Testis (tissue), 2 donors: ENCODE data around the gene RNF151.

Experiments used
- POLR2A ChIP-seq: fragments of 450-650 bp; IDR thresholded peaks from one replicate; pipeline ENCODE4 v1.6.1; 2017; ENCODE audit warnings: antibody characterized with exemption, mild to moderate bottlenecking, moderate library complexity
- TF ChIP-seq, protein P1 (sequence below), 3 experiments: fragments of 450-650 bp in 2 of 3; fragments of 200-600 bp in 1 of 3; sonication (generic) in 1 of 3; IDR thresholded peaks; one replicate each; pipeline ENCODE4 v1.5.1; 2016 to 2019; ENCODE audit warnings: antibody characterized with exemption in 3 of 3, mild to moderate bottlenecking in 2 of 3, moderate library complexity in 1 of 3

DNA sequence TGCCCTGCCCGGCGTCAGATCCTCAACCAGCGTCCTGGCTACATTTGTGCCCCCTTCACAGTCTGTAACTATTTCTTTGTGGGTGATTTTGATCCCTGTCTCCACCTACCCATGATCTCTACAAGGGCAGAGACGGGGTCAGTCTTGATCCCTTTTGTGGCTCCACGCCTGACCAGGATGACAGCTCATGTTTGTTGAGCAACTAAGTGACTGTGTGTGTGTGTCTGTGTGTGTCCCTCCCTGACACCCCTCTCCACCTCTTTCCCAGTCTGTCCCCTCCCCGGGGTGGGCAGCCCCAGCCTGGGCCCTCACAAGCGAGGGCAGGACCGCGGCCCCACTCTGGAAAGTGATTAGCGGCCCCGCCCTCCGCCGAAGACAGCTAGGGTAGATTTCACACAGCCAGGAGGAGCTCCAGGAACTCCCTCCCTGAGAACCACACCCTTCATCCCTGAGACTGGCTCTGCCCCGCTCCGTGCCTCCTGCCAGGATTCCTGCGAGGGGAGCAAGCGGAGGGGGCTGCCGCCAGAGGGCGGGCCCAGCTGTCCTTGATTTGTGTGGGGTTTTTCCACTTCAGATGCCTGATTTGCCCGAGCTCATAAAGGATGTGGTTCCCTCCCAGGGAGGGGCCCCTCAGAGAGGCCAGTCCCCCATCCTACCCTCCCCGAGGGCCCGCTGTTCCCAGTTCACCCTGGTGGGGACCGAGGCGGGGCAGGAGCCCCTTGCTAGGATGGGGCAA is 43.2 kb upstream of the RNF151 start:
- TF ChIP-seq, protein P1, sequence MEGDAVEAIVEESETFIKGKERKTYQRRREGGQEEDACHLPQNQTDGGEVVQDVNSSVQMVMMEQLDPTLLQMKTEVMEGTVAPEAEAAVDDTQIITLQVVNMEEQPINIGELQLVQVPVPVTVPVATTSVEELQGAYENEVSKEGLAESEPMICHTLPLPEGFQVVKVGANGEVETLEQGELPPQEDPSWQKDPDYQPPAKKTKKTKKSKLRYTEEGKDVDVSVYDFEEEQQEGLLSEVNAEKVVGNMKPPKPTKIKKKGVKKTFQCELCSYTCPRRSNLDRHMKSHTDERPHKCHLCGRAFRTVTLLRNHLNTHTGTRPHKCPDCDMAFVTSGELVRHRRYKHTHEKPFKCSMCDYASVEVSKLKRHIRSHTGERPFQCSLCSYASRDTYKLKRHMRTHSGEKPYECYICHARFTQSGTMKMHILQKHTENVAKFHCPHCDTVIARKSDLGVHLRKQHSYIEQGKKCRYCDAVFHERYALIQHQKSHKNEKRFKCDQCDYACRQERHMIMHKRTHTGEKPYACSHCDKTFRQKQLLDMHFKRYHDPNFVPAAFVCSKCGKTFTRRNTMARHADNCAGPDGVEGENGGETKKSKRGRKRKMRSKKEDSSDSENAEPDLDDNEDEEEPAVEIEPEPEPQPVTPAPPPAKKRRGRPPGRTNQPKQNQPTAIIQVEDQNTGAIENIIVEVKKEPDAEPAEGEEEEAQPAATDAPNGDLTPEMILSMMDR (IDR thresholded peaks at IDR 0.05): no peak
- TF ChIP-seq POLR2A: no peak
